Measurements from ENCODE around the gene POLD3. TPM values are rescaled to one million over a fixed set of nuclear protein-coding genes. Genes with fewer than 3 reads are reported as not detected.

POLD3 gene
- total and polyA plus RNA-seq, 2 of the 8 experiments (the other 6 are each of a cell fraction or from before 2014, with no cell fraction given) = 18.1 to 29.3 TPM

DNA sequence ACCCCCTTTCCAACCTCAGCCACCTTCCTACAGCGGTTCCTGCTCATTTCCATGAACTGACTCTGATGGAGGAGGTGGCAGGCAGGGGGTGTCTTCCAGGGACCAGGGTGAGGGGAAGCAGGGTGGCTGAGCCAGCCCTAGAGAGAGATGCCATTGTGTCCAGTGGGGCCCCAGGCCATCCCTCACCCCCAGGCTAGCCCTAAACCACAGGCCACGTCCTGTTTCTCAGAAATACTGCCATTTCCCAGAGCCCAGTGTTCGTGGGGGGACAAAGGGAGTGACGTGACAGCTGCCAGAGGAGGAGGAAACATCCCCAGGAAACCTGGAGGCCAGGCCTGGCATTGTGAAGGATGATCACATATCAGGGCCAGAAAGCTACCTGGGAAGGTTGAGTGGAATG is 99.4 kb downstream of the POLD3 start (continued):
- TF ChIP-seq, protein P1, sequence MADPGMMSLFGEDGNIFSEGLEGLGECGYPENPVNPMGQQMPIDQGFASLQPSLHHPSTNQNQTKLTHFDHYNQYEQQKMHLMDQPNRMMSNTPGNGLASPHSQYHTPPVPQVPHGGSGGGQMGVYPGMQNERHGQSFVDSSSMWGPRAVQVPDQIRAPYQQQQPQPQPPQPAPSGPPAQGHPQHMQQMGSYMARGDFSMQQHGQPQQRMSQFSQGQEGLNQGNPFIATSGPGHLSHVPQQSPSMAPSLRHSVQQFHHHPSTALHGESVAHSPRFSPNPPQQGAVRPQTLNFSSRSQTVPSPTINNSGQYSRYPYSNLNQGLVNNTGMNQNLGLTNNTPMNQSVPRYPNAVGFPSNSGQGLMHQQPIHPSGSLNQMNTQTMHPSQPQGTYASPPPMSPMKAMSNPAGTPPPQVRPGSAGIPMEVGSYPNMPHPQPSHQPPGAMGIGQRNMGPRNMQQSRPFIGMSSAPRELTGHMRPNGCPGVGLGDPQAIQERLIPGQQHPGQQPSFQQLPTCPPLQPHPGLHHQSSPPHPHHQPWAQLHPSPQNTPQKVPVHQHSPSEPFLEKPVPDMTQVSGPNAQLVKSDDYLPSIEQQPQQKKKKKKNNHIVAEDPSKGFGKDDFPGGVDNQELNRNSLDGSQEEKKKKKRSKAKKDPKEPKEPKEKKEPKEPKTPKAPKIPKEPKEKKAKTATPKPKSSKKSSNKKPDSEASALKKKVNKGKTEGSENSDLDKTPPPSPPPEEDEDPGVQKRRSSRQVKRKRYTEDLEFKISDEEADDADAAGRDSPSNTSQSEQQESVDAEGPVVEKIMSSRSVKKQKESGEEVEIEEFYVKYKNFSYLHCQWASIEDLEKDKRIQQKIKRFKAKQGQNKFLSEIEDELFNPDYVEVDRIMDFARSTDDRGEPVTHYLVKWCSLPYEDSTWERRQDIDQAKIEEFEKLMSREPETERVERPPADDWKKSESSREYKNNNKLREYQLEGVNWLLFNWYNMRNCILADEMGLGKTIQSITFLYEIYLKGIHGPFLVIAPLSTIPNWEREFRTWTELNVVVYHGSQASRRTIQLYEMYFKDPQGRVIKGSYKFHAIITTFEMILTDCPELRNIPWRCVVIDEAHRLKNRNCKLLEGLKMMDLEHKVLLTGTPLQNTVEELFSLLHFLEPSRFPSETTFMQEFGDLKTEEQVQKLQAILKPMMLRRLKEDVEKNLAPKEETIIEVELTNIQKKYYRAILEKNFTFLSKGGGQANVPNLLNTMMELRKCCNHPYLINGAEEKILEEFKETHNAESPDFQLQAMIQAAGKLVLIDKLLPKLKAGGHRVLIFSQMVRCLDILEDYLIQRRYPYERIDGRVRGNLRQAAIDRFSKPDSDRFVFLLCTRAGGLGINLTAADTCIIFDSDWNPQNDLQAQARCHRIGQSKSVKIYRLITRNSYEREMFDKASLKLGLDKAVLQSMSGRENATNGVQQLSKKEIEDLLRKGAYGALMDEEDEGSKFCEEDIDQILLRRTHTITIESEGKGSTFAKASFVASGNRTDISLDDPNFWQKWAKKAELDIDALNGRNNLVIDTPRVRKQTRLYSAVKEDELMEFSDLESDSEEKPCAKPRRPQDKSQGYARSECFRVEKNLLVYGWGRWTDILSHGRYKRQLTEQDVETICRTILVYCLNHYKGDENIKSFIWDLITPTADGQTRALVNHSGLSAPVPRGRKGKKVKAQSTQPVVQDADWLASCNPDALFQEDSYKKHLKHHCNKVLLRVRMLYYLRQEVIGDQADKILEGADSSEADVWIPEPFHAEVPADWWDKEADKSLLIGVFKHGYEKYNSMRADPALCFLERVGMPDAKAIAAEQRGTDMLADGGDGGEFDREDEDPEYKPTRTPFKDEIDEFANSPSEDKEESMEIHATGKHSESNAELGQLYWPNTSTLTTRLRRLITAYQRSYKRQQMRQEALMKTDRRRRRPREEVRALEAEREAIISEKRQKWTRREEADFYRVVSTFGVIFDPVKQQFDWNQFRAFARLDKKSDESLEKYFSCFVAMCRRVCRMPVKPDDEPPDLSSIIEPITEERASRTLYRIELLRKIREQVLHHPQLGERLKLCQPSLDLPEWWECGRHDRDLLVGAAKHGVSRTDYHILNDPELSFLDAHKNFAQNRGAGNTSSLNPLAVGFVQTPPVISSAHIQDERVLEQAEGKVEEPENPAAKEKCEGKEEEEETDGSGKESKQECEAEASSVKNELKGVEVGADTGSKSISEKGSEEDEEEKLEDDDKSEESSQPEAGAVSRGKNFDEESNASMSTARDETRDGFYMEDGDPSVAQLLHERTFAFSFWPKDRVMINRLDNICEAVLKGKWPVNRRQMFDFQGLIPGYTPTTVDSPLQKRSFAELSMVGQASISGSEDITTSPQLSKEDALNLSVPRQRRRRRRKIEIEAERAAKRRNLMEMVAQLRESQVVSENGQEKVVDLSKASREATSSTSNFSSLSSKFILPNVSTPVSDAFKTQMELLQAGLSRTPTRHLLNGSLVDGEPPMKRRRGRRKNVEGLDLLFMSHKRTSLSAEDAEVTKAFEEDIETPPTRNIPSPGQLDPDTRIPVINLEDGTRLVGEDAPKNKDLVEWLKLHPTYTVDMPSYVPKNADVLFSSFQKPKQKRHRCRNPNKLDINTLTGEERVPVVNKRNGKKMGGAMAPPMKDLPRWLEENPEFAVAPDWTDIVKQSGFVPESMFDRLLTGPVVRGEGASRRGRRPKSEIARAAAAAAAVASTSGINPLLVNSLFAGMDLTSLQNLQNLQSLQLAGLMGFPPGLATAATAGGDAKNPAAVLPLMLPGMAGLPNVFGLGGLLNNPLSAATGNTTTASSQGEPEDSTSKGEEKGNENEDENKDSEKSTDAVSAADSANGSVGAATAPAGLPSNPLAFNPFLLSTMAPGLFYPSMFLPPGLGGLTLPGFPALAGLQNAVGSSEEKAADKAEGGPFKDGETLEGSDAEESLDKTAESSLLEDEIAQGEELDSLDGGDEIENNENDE (IDR thresholded peaks at IDR 0.05; ENCODE audit: insufficient replicate concordance, low read length) = no peak
- TF ChIP-seq SP2 (IDR thresholded peaks at IDR 0.05; ENCODE audit: low read length) (no peak), SUZ12 (IDR thresholded peaks at IDR 0.05; ENCODE audit: low read length) (no peak)
